GM12892 (cell line): ENCODE data around the gene ACOT7.

Experiments
- DNase-seq: peaks from one replicate; pipeline ENCODE4 v3.0.0; 2011; ENCODE audit not compliant: insufficient read length
- FAIRE-seq: peaks from 2 replicates; lab custom pipeline; 2011; peaks lifted over from hg19 to GRCh38; lab: Jason Lieb, UNC
- POLR2A ChIP-seq: IDR thresholded peaks from 2 replicates; pipeline ENCODE4 v1.6.1; 2011; ENCODE audit warnings: low read depth, low read length, control low read depth
- POLR2AphosphoS5 ChIP-seq: IDR thresholded peaks from 2 replicates; pipeline ENCODE4 v1.6.1; 2011; ENCODE audit warnings: low read depth, low read length, control low read depth
- TAF1 ChIP-seq: IDR thresholded peaks from 2 replicates; pipeline ENCODE4 v1.6.1; 2011; ENCODE audit warnings: low read depth, mild to moderate bottlenecking, control low read depth, low read length, borderline replicate concordance

The ACOT7 gene

GRCh38 chr1:6350416-6351088 lies 43.0 kb downstream of the ACOT7 start:
- FAIRE-seq (no peak), DNase-seq (no peak)
- no peak for TF ChIP-seq POLR2A
- no peak for TF ChIP-seq POLR2AphosphoS5
- TF ChIP-seq TAF1 = no peak

DNA sequence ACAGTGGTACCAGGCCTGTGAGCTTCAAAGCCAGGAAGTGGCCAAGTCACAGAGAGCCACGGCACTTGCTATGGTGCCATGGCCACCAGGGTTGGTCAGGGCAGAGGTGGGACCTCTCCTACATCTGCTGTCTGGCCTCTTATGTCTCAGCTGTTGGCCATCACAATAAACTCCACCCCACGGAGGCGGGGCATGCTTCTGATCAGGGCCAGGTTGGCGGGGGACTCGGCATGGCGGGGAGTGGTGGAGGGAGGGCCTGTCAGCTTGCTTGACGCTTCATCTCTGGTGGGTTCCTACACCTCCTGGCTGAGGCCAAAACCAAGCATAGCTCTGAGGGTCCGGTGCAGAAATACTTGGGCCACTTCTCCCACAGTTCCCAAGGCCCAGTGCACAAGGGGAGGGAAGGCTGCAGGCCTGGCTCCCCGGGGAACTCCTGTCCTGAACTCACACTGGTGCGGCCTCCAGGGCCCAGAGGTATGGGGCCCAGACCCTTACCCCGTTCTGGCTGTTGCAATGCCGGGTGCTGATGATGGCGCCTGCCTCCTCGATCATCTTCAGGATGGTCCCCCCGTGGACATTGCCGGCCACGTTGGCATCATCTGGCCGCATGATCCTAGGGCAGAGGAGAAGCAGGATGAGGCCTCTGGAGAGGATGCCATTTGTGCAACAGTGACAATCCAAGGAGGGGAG lies 44.2 kb downstream of the ACOT7 start:
- no peak for FAIRE-seq
- no peak for DNase-seq
- TF ChIP-seq POLR2A (no peak), POLR2AphosphoS5 (no peak), TAF1 (no peak)

DNA sequence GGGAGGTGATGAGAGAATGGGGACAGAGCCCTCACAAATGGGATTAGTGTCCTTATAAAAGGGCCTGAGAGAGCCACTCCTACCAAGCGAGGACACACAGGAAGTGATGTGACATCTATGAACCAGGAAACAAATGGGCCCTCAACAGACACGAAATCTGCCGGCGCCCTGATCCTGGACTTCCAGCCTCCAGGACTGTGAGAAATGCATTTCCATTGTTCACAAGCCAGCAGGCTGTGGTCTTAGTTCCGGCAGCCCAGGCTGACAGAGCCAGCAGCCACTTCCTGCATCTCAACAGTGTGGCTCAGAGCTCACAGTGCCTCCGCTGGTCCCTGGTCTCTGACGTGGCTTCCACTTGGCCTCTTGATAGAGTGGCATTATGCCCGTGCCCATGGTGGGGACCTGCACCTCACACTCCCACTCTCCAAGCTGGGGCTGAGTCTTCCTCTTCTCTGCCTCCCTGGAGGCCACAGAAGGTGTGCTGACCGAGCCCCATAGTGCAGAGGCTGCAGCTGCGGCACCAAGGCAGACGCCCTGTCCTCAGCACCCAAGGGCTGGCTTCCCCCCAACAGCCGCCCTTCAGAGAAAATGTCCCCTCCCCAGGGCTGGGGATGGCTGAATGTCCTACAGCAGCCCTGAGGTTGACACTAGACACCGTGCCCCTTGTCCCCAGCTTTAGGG lies 44.9 kb downstream of the ACOT7 start:
- TF ChIP-seq POLR2AphosphoS5 (no peak), POLR2A (no peak), TAF1 (no peak)
- FAIRE-seq (no peak), DNase-seq (no peak)

DNA sequence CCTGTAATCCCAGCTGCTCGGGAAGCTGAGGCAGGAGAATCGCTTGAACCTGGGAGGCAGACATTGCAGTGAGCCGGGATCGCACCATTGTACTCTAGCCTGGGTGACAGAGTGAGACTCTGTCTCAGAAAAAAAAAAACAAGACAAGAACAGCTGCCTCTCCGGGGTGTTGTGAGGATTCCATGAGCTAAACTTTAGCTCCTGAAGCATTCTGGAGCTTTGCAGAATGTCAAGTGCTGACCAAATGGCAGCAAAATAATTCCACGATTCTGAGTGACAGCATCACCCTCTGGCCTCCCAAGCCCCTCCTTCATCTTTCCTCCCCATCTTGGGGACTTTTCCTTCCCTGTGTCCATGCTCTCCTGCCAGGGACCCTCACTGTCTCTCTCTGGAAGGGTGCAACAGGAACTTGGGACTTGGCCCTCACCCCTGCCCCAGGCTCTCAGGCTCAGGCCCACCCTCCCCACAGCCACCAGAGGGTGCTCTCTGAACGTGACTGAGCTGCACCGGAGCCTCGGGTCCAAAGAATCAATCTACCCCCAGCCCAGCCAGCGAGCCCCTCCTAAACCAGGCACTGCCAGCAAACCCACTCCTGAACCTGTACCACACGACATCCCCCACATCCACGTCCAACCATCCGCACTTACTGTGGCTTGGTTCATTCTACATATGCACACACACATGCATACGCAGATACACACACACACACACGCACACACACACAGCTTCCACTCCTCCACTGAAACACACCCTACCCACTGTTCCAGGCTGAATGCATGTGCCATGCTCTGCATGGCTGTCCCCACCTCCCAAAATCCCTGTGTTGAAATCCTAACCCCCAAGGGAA lies 45.7 kb downstream of the ACOT7 start:
- TF ChIP-seq TAF1 = no peak
- DNase-seq (peak; percentile 64), FAIRE-seq (peak; percentile 48)

- DNase-seq = no peak
- TF ChIP-seq POLR2A = no peak
- no peak for TF ChIP-seq TAF1
- no peak for TF ChIP-seq POLR2AphosphoS5
- FAIRE-seq = no peak
These were observed 48.1 kb downstream of the ACOT7 start for GRCh38 chr1:6345460-6345859.

GRCh38 chr1:6345009-6345408 lies 48.6 kb downstream of the ACOT7 start:
- FAIRE-seq (no peak), DNase-seq (no peak)
- TF ChIP-seq TAF1 (no peak), POLR2A (no peak), POLR2AphosphoS5 (no peak)

- DNase-seq = peak; percentile 66
- TF ChIP-seq POLR2AphosphoS5 = no peak
- no peak for TF ChIP-seq POLR2A
- no peak for TF ChIP-seq TAF1
- FAIRE-seq = peak; percentile 78
These were observed 49.8 kb downstream of the ACOT7 start for GRCh38 chr1:6343506-6344405.

GRCh38 chr1:6342056-6342455 lies 51.5 kb downstream of the ACOT7 start:
- TF ChIP-seq TAF1 = no peak
- TF ChIP-seq POLR2AphosphoS5 = no peak
- TF ChIP-seq POLR2A = no peak
- FAIRE-seq (no peak), DNase-seq (no peak)

- FAIRE-seq (no peak), DNase-seq (no peak)
- TF ChIP-seq POLR2A (no peak), POLR2AphosphoS5 (no peak), TAF1 (no peak)
These were observed 54.9 kb downstream of the ACOT7 start for GRCh38 chr1:6338695-6339094.
